Measurements from ENCODE around the gene SLC9A5. TPM values are rescaled to one million over a fixed set of nuclear protein-coding genes. Genes with fewer than 3 reads are reported as not detected.
A peak's percentile ranks its signal among the peaks of the same experiment; 100 is the strongest.

SLC9A5 gene
- total and polyA plus RNA-seq, 10 of the 15 experiments (the other 5 are each of a cell fraction or from before 2014, with no cell fraction given): 0.26 to 5.7 (median 1.5) TPM

DNA sequence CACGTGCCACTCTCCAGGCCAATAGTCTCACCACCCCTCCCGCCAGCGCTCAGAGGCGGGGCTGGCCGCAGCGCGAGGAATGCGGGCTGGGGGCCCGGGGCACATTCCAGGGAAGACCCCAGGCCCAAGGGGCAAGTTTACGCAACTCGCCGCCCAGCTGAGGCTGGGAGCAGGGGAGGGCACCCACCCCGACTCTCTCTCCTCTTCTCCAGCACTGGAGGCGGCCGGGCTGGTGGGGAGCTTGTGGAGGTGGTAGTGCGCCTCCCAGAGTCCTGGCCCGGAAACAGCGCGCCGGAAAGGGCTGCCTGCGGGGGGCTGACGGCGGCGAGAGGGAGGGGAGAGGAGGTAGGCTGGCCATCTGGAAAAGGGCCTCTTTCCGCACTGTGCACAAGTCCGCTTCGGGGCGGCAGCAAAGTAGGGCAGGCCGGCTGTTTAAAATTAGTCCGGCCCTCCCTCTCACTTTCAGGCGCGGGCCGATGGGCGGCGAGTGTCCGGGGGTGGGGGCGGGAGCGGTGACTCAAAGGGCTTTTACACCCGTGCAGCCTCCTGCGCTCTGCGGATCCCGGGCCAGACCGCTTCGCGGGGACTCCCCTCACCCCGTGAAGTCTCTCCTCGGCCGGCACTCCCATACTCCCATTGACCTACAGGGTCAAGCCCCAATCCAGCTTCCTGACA, 2.6 kb upstream of the SLC9A5 start (continued):
- TF ChIP-seq, protein P1, sequence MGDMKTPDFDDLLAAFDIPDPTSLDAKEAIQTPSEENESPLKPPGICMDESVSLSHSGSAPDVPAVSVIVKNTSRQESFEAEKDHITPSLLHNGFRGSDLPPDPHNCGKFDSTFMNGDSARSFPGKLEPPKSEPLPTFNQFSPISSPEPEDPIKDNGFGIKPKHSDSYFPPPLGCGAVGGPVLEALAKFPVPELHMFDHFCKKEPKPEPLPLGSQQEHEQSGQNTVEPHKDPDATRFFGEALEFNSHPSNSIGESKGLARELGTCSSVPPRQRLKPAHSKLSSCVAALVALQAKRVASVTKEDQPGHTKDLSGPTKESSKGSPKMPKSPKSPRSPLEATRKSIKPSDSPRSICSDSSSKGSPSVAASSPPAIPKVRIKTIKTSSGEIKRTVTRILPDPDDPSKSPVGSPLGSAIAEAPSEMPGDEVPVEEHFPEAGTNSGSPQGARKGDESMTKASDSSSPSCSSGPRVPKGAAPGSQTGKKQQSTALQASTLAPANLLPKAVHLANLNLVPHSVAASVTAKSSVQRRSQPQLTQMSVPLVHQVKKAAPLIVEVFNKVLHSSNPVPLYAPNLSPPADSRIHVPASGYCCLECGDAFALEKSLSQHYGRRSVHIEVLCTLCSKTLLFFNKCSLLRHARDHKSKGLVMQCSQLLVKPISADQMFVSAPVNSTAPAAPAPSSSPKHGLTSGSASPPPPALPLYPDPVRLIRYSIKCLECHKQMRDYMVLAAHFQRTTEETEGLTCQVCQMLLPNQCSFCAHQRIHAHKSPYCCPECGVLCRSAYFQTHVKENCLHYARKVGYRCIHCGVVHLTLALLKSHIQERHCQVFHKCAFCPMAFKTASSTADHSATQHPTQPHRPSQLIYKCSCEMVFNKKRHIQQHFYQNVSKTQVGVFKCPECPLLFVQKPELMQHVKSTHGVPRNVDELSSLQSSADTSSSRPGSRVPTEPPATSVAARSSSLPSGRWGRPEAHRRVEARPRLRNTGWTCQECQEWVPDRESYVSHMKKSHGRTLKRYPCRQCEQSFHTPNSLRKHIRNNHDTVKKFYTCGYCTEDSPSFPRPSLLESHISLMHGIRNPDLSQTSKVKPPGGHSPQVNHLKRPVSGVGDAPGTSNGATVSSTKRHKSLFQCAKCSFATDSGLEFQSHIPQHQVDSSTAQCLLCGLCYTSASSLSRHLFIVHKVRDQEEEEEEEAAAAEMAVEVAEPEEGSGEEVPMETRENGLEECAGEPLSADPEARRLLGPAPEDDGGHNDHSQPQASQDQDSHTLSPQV (IDR thresholded peaks at IDR 0.05): no peak
- TF ChIP-seq RB1 (IDR thresholded peaks at IDR 0.05; ENCODE audit: borderline replicate concordance) (peak; percentile 90; the same call in 1 of the 2 replicates), MEF2A (IDR thresholded peaks at IDR 0.05; ENCODE audit: insufficient read depth, low read depth, low read length) (no peak), GATAD2B (conservative IDR thresholded peaks at IDR 0.05; ENCODE audit: low read depth) (peak; percentile 52; the same call in 1 of the 2 replicates), TCF12 (IDR thresholded peaks at IDR 0.05; ENCODE audit: low read depth, low read length) (0 out of 2 replicates have a peak, but pooled peaks have one; percentile 2), TCF7 (IDR thresholded peaks at IDR 0.05; ENCODE audit: borderline replicate concordance) (no peak), ESRRA (IDR thresholded peaks at IDR 0.05; ENCODE audit: low read length) (no peak), YY1 (IDR thresholded peaks at IDR 0.05; ENCODE audit: low read depth, low read length) (no peak), SUPT20H (IDR thresholded peaks at IDR 0.05; ENCODE audit: borderline replicate concordance, control insufficient read depth, low read depth, low read length) (no peak), EED (IDR thresholded peaks at IDR 0.05; ENCODE audit: low read depth) (peak; percentile 44; the same call in 1 of the 2 replicates), SMARCA5 (IDR thresholded peaks at IDR 0.05) (0 out of 2 replicates have a peak, but pooled peaks have one; percentile 12), NFYA (IDR thresholded peaks at IDR 0.05; ENCODE audit: borderline replicate concordance, low read depth, low read length) (no peak), SIX5 (IDR thresholded peaks at IDR 0.05; ENCODE audit: low read depth, low read length, severe bottlenecking) (no peak), JUND (IDR thresholded peaks at IDR 0.05; ENCODE audit: low read depth, low read length) (0 out of 2 replicates have a peak, but pooled peaks have one; percentile 10), CREB1 (IDR thresholded peaks at IDR 0.05; ENCODE audit: low read depth) (no peak)
- TF ChIP-seq, protein P2, sequence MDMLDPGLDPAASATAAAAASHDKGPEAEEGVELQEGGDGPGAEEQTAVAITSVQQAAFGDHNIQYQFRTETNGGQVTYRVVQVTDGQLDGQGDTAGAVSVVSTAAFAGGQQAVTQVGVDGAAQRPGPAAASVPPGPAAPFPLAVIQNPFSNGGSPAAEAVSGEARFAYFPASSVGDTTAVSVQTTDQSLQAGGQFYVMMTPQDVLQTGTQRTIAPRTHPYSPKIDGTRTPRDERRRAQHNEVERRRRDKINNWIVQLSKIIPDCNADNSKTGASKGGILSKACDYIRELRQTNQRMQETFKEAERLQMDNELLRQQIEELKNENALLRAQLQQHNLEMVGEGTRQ (IDR thresholded peaks at IDR 0.05; ENCODE audit: borderline replicate concordance, low read depth, low read length): no peak
- TF ChIP-seq, protein P3, sequence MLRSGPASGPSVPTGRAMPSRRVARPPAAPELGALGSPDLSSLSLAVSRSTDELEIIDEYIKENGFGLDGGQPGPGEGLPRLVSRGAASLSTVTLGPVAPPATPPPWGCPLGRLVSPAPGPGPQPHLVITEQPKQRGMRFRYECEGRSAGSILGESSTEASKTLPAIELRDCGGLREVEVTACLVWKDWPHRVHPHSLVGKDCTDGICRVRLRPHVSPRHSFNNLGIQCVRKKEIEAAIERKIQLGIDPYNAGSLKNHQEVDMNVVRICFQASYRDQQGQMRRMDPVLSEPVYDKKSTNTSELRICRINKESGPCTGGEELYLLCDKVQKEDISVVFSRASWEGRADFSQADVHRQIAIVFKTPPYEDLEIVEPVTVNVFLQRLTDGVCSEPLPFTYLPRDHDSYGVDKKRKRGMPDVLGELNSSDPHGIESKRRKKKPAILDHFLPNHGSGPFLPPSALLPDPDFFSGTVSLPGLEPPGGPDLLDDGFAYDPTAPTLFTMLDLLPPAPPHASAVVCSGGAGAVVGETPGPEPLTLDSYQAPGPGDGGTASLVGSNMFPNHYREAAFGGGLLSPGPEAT (IDR thresholded peaks at IDR 0.05; ENCODE audit: low read depth): peak; percentile 22
- TF ChIP-seq, protein P4, sequence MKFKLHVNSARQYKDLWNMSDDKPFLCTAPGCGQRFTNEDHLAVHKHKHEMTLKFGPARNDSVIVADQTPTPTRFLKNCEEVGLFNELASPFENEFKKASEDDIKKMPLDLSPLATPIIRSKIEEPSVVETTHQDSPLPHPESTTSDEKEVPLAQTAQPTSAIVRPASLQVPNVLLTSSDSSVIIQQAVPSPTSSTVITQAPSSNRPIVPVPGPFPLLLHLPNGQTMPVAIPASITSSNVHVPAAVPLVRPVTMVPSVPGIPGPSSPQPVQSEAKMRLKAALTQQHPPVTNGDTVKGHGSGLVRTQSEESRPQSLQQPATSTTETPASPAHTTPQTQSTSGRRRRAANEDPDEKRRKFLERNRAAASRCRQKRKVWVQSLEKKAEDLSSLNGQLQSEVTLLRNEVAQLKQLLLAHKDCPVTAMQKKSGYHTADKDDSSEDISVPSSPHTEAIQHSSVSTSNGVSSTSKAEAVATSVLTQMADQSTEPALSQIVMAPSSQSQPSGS (IDR thresholded peaks at IDR 0.05; ENCODE audit: low read length): no peak
- TF ChIP-seq, protein P5, sequence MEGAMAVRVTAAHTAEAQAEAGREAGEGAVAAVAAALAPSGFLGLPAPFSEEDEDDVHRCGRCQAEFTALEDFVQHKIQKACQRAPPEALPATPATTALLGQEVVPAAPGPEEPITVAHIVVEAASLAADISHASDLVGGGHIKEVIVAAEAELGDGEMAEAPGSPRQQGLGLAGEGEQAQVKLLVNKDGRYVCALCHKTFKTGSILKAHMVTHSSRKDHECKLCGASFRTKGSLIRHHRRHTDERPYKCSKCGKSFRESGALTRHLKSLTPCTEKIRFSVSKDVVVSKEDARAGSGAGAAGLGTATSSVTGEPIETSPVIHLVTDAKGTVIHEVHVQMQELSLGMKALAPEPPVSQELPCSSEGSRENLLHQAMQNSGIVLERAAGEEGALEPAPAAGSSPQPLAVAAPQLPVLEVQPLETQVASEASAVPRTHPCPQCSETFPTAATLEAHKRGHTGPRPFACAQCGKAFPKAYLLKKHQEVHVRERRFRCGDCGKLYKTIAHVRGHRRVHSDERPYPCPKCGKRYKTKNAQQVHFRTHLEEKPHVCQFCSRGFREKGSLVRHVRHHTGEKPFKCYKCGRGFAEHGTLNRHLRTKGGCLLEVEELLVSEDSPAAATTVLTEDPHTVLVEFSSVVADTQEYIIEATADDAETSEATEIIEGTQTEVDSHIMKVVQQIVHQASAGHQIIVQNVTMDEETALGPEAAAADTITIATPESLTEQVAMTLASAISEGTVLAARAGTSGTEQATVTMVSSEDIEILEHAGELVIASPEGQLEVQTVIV (IDR thresholded peaks at IDR 0.05; ENCODE audit: borderline replicate concordance, partially characterized antibody): no peak
